ENCODE results near the gene TACC2. TPM values are rescaled to one million over a fixed set of nuclear protein-coding genes. Genes with fewer than 3 reads are reported as not detected.
"Not testable (repeated sequence)": the region's sequence is repeated elsewhere in the genome, so short reads cannot be mapped to it uniquely, and the experiment has no call there.

Gene TACC2
- total RNA-seq, 1 experiment from 2014 or later, result 8.8 TPM

GRCh38 chr10:122201401-122201800 lies 212.4 kb downstream of the TACC2 start:
- no peaks in the 10 kb centered on the region for H3K27me3 ChIP-seq (ENCODE audit: control insufficient read depth, insufficient read depth, low read length)
- peaks cover 2% of the 10 kb centered on the region for H3K36me3 ChIP-seq (replicated peaks; ENCODE audit: control insufficient read depth, insufficient read depth, low read length)
- no peak for DNase-seq
- H3K4me3 ChIP-seq (ENCODE audit: insufficient read depth, low read depth, low read length), result no peak overlapping the region

- DNase-seq; H3K36me3 ChIP-seq (replicated peaks; ENCODE audit: control insufficient read depth, insufficient read depth, low read length); H3K27me3 ChIP-seq (ENCODE audit: control insufficient read depth, insufficient read depth, low read length); H3K4me3 ChIP-seq (ENCODE audit: insufficient read depth, low read depth, low read length): not testable (repeated sequence)
Observed at GRCh38 chr10:122203180-122203579, 214.2 kb downstream of the TACC2 start.

- H3K36me3 ChIP-seq (replicated peaks; ENCODE audit: control insufficient read depth, insufficient read depth, low read length), result peaks cover 2% of the 10 kb centered on the region
- DNase-seq, result no peak
- no peak overlapping the region for H3K4me3 ChIP-seq (ENCODE audit: insufficient read depth, low read depth, low read length)
- H3K27me3 ChIP-seq (ENCODE audit: control insufficient read depth, insufficient read depth, low read length), result no peaks in the 10 kb centered on the region
Observed at GRCh38 chr10:122204691-122205489, 215.9 kb downstream of the TACC2 start.

- Histone ChIP-seq H3K27me3 (ENCODE audit: control insufficient read depth, insufficient read depth, low read length) (no peaks in the 10 kb centered on the region), H3K36me3 (replicated peaks; ENCODE audit: control insufficient read depth, insufficient read depth, low read length) (peaks cover 6% of the 10 kb centered on the region), H3K4me3 (ENCODE audit: insufficient read depth, low read depth, low read length) (no peak overlapping the region)
- no peak for DNase-seq
Observed at GRCh38 chr10:122206471-122207065, 217.6 kb downstream of the TACC2 start.

GRCh38 chr10:122207163-122207562 lies 218.2 kb downstream of the TACC2 start:
- DNase-seq, result no peak
- no peaks in the 10 kb centered on the region for H3K27me3 ChIP-seq (ENCODE audit: control insufficient read depth, insufficient read depth, low read length)
- no peak overlapping the region for H3K4me3 ChIP-seq (ENCODE audit: insufficient read depth, low read depth, low read length)
- H3K36me3 ChIP-seq (replicated peaks; ENCODE audit: control insufficient read depth, insufficient read depth, low read length), result peaks cover 7% of the 10 kb centered on the region

GRCh38 chr10:122207596-122207995 lies 218.6 kb downstream of the TACC2 start:
- H3K36me3 ChIP-seq (replicated peaks; ENCODE audit: control insufficient read depth, insufficient read depth, low read length), result peaks cover 7% of the 10 kb centered on the region
- no peak for DNase-seq
- no peak overlapping the region for H3K4me3 ChIP-seq (ENCODE audit: insufficient read depth, low read depth, low read length)
- no peaks in the 10 kb centered on the region for H3K27me3 ChIP-seq (ENCODE audit: control insufficient read depth, insufficient read depth, low read length)

- no peak for DNase-seq
- no peaks in the 10 kb centered on the region for H3K27me3 ChIP-seq (ENCODE audit: control insufficient read depth, insufficient read depth, low read length)
- peaks cover 7% of the 10 kb centered on the region for H3K36me3 ChIP-seq (replicated peaks; ENCODE audit: control insufficient read depth, insufficient read depth, low read length)
- no peak overlapping the region for H3K4me3 ChIP-seq (ENCODE audit: insufficient read depth, low read depth, low read length)
Observed at GRCh38 chr10:122208571-122209430, 219.8 kb downstream of the TACC2 start.

GRCh38 chr10:122210481-122211265 lies 221.7 kb downstream of the TACC2 start:
- Histone ChIP-seq H3K4me3 (ENCODE audit: insufficient read depth, low read depth, low read length) (no peak overlapping the region), H3K36me3 (replicated peaks; ENCODE audit: control insufficient read depth, insufficient read depth, low read length) (peaks cover 7% of the 10 kb centered on the region), H3K27me3 (ENCODE audit: control insufficient read depth, insufficient read depth, low read length) (no peaks in the 10 kb centered on the region)
- DNase-seq, result no peak

- Histone ChIP-seq H3K4me3 (ENCODE audit: insufficient read depth, low read depth, low read length) (no peak overlapping the region), H3K36me3 (replicated peaks; ENCODE audit: control insufficient read depth, insufficient read depth, low read length) (peaks cover 14% of the 10 kb centered on the region), H3K27me3 (ENCODE audit: control insufficient read depth, insufficient read depth, low read length) (no peaks in the 10 kb centered on the region)
- no peak for DNase-seq
Observed at GRCh38 chr10:122213364-122213763, 224.4 kb downstream of the TACC2 start.

- Histone ChIP-seq H3K36me3 (replicated peaks; ENCODE audit: control insufficient read depth, insufficient read depth, low read length) (peaks cover 16% of the 10 kb centered on the region), H3K4me3 (ENCODE audit: insufficient read depth, low read depth, low read length) (no peak overlapping the region), H3K27me3 (ENCODE audit: control insufficient read depth, insufficient read depth, low read length) (no peaks in the 10 kb centered on the region)
- peak; percentile 60 for DNase-seq
Observed at GRCh38 chr10:122213766-122214165, 224.8 kb downstream of the TACC2 start.

- Histone ChIP-seq H3K36me3 (replicated peaks; ENCODE audit: control insufficient read depth, insufficient read depth, low read length) (peaks cover 16% of the 10 kb centered on the region), H3K4me3 (ENCODE audit: insufficient read depth, low read depth, low read length) (no peak overlapping the region), H3K27me3 (ENCODE audit: control insufficient read depth, insufficient read depth, low read length) (no peaks in the 10 kb centered on the region)
- DNase-seq, result no peak
Observed at GRCh38 chr10:122216047-122216446, 227.1 kb downstream of the TACC2 start.

- H3K36me3 ChIP-seq (replicated peaks; ENCODE audit: control insufficient read depth, insufficient read depth, low read length), result peaks cover 13% of the 10 kb centered on the region
- H3K4me3 ChIP-seq (ENCODE audit: insufficient read depth, low read depth, low read length), result no peak overlapping the region
- no peaks in the 10 kb centered on the region for H3K27me3 ChIP-seq (ENCODE audit: control insufficient read depth, insufficient read depth, low read length)
- no peak for DNase-seq
Observed at GRCh38 chr10:122219340-122219739, 230.4 kb downstream of the TACC2 start.

- H3K36me3 ChIP-seq (replicated peaks; ENCODE audit: control insufficient read depth, insufficient read depth, low read length), result peaks cover 21% of the 10 kb centered on the region
- H3K4me3 ChIP-seq (ENCODE audit: insufficient read depth, low read depth, low read length), result no peak overlapping the region
- no peaks in the 10 kb centered on the region for H3K27me3 ChIP-seq (ENCODE audit: control insufficient read depth, insufficient read depth, low read length)
- DNase-seq, result no peak
Observed at GRCh38 chr10:122220736-122221135, 231.8 kb downstream of the TACC2 start.

GRCh38 chr10:122221958-122222357 lies 233.0 kb downstream of the TACC2 start:
- peaks cover 23% of the 10 kb centered on the region for H3K36me3 ChIP-seq (replicated peaks; ENCODE audit: control insufficient read depth, insufficient read depth, low read length)
- no peaks in the 10 kb centered on the region for H3K27me3 ChIP-seq (ENCODE audit: control insufficient read depth, insufficient read depth, low read length)
- no peak for DNase-seq
- H3K4me3 ChIP-seq (ENCODE audit: insufficient read depth, low read depth, low read length), result no peak overlapping the region
